T-helper 2 cell treated with Interferon-gamma antibody and Interleukin-4, amounts not matched to agents 5 μg/mL and 100 μg/mL, for 36 hours (primary cell): ENCODE results near the gene GATD1.

ENCODE experiments used
- DNase-seq: peaks from one replicate; pipeline ENCODE4 v3.0.0; 2021; ENCODE audit warnings: low spot score
- H3K27ac Mint-ChIP-seq: one replicate; pipeline ENCODE4 v1.8.0; 2021; ENCODE audit warnings: mild to moderate bottlenecking, mixed read lengths
- H3K27me3 Mint-ChIP-seq: one replicate; pipeline ENCODE4 v1.8.0; 2021; ENCODE audit warnings: low read depth, mixed read lengths
- H3K36me3 Mint-ChIP-seq: one replicate; pipeline ENCODE4 v1.8.0; 2021; ENCODE audit warnings: low read depth, mixed read lengths
- H3K4me1 Mint-ChIP-seq: one replicate; pipeline ENCODE4 v1.8.0; 2021; ENCODE audit warnings: low read depth, mixed read lengths
- H3K4me3 Mint-ChIP-seq: one replicate; pipeline ENCODE4 v1.8.0; 2022; ENCODE audit warnings: mild to moderate bottlenecking, moderate library complexity, mixed read lengths
- H3K9me3 Mint-ChIP-seq: one replicate; pipeline ENCODE4 v1.8.0; 2021; ENCODE audit warnings: mixed read lengths

Gene GATD1

DNA sequence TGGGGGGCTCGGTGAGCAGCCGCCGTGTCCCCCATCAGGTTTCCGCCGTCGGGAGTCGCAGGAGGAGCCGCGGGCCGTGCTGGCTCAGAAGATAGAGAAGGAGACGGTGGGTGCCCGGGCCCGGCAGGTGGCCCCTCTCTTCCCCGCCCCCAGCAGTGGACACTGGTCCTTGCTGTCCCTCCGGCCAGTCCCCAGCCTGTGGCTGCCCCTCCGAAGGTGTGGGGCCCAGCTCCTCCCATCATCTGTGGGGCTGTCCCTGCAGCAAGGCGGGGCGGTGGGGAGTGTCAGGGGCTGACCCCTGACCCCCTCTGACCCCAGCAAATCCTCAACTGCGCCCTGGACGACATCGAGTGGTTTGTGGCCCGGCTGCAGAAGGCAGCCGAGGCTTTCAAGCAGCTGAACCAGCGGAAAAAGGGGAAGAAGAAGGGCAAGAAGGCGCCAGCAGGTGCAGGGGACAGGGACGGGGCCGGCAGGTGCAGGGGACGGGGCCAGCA lies 56.0 kb downstream of the GATD1 start:
- H3K4me3 Mint-ChIP-seq, result peak overlapping the region; percentile 54

DNA sequence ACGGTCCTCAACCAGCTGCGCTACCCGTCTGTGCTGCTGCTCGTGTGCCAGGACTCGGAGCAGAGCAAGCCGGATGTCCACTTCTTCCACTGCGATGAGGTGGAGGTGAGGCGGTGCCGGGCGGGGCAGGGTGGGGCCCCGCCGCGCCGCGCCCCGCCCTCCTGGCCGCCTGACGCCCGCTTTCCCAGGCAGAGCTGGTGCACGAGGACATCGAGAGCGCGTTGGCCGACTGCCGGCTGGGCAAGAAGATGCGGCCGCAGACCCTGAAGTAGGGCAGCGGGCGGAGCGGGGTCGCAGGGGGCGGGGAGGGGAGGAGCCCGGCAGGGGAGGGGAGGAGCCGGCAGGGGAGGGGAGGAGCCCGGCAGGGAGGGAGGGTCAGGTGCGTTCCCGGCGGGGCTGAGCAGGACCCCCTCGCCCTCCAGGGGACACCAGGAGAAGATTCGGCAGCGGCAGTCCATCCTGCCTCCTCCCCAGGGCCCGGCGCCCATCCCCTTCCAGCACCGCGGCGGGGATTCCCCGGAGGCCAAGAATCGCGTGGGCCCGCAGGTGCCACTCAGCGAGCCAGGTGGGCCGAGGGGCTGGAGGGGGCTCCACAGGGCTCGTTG lies 56.5 kb downstream of the GATD1 start:
- no peaks in the 10 kb centered on the region for H3K36me3 Mint-ChIP-seq
- no peak for DNase-seq
- H3K4me3 Mint-ChIP-seq, result peak overlapping the region; percentile 48

More for the DNA sequence above, 56.0 kb downstream of the GATD1 start:
- H3K27ac Mint-ChIP-seq, result no peak overlapping the region
- DNase-seq, result no peak
- H3K9me3 Mint-ChIP-seq, result no peaks in the 10 kb centered on the region
- peaks cover 10% of the 10 kb centered on the region for H3K4me1 Mint-ChIP-seq
- H3K27me3 Mint-ChIP-seq, result peaks cover 37% of the 10 kb centered on the region
- H3K36me3 Mint-ChIP-seq, result no peaks in the 10 kb centered on the region

DNA sequence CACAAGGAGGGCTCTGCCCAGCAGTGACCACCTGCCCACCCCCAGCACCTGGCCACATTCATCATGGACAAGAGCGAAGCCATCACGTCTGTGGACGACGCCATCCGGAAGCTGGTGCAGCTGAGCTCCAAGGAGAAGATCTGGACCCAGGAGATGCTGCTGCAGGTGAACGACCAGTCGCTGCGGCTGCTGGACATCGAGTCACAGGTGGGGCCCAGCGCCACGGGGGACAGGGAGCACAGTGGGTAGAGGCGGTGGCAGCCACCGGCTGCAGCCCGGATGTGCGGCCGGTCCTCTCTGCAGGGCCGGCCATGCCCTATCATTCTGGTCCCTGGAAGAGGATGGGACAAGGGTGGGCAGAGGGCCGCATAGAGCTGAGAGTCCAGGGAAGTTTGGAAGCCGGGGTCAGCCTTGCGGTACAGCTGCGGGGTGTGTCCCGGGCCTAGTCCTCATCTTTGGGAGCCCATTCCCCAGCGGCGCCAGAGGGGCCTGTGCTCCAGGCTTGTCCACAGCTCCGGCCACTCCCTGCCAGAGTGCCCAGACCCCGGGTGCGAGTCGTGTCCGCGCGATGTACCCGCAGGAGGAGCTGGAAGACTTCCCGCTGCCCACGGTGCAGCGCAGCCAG lies 57.2 kb downstream of the GATD1 start:
- Mint-ChIP-seq H3K27me3 (peaks cover 37% of the 10 kb centered on the region), H3K36me3 (no peaks in the 10 kb centered on the region), H3K4me3 (peak overlapping the region; percentile 48), H3K9me3 (no peaks in the 10 kb centered on the region), H3K4me1 (peaks cover 8% of the 10 kb centered on the region), H3K27ac (no peak overlapping the region)
- no peak for DNase-seq

More for the DNA sequence above, 56.5 kb downstream of the GATD1 start:
- Mint-ChIP-seq H3K27ac (no peak overlapping the region), H3K27me3 (peaks cover 38% of the 10 kb centered on the region), H3K4me1 (peaks cover 10% of the 10 kb centered on the region), H3K9me3 (no peaks in the 10 kb centered on the region)

DNA sequence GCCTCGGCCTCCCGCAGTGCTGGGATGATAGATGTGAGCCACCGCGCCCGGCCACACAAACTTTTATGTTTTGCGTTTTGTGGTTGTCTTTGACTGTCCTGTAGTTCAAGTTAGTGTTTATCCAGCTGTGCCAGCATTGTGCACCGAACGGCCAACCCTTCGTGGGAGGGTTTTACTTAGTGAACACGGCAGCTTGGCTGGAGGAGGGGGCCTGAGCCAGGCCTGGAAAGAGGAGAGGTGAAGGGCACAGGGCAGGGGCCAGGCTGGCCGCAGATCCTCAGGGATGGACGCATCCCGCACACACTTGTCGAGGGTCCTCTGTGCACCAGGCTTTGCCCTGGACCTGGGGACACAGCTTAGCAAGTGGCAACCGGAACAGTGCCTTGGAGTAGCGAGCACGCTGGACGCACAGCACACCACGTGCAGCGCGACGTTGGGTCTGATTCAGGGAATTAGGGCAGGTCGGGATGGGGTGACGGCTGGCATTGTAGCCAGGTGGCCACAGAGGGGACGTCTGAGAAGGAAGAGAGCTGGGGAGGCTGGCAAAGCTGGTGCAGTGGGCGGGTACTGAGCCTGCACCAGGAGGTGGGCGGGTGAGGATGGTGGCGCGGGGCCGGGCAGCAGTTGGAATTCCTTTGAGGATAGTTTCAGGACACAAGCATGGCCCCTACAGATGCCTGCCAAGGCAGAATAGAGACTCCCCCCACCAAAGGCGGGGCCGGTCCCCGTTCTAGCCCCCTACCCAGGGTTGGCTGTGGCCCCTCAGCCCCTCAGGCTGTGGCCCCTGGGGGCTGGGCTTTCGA lies 57.9 kb downstream of the GATD1 start:
- H3K4me3 Mint-ChIP-seq, result peak overlapping the region; percentile 61
- no peak overlapping the region for H3K27ac Mint-ChIP-seq
- H3K27me3 Mint-ChIP-seq, result peaks cover 32% of the 10 kb centered on the region

More for the DNA sequence above, 57.9 kb downstream of the GATD1 start:
- no peak for DNase-seq
- Mint-ChIP-seq H3K9me3 (no peaks in the 10 kb centered on the region), H3K36me3 (no peaks in the 10 kb centered on the region), H3K4me1 (peaks cover 8% of the 10 kb centered on the region)
